Gastroesophageal sphincter (tissue), 3 donors: ENCODE results near the gene TM9SF4.

Source experiments
- POLR2A ChIP-seq, 2 donors: fragments of 450-650 bp; IDR thresholded peaks; one replicate each; pipeline ENCODE4 v1.6.1; 2017; ENCODE audit warnings: antibody characterized with exemption in 2 of 2, mild to moderate bottlenecking in 2 of 2, moderate library complexity in 1 of 2
- POLR2AphosphoS5 ChIP-seq: sonication (generic); formaldehyde crosslinking; IDR thresholded peaks from one replicate; pipeline ENCODE4 v1.6.1; 2017; ENCODE audit warnings: antibody characterized with exemption
- TF ChIP-seq, protein P1 (sequence below), 4 experiments: fragments of 200-600 bp in 2 of 4; fragments of 450-650 bp in 2 of 4; sonication (generic) in 1 of 4; IDR thresholded peaks; one replicate each; pipeline ENCODE4 v1.5.1; 2017 to 2019; ENCODE audit warnings: antibody characterized with exemption in 4 of 4, mild to moderate bottlenecking in 2 of 4, moderate library complexity in 2 of 4

DNA sequence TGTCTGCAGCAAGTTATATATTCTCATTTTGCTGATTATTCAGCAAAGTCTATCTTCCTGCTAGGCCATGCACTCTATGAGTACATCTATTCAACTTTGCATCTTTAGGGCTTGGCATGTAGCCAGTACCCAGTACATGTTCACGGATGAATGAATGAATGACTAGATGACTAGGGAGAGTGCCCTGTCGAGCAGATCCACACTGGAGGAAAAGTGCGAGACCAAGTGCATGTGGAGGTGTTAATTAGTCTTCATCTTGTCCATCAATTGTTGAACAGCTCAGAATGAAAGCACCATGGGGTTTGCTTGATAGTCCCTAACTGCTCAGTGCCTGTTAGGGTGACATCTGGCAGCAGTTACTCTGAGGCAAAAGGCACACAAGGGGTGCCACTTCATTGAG, 30.4 kb downstream of the TM9SF4 start:
- TF ChIP-seq POLR2A (IDR thresholded peaks at IDR 0.05): no peak
- TF ChIP-seq, protein P1, sequence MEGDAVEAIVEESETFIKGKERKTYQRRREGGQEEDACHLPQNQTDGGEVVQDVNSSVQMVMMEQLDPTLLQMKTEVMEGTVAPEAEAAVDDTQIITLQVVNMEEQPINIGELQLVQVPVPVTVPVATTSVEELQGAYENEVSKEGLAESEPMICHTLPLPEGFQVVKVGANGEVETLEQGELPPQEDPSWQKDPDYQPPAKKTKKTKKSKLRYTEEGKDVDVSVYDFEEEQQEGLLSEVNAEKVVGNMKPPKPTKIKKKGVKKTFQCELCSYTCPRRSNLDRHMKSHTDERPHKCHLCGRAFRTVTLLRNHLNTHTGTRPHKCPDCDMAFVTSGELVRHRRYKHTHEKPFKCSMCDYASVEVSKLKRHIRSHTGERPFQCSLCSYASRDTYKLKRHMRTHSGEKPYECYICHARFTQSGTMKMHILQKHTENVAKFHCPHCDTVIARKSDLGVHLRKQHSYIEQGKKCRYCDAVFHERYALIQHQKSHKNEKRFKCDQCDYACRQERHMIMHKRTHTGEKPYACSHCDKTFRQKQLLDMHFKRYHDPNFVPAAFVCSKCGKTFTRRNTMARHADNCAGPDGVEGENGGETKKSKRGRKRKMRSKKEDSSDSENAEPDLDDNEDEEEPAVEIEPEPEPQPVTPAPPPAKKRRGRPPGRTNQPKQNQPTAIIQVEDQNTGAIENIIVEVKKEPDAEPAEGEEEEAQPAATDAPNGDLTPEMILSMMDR (IDR thresholded peaks at IDR 0.05): no peak
- no peak for TF ChIP-seq POLR2AphosphoS5
